H1 (cell line): ENCODE results near the gene RAD9B. TPM values are rescaled to one million over a fixed set of nuclear protein-coding genes. Genes with fewer than 3 reads are reported as not detected.

ENCODE experiments used
- CTCF ChIA-PET: fragments of 300-600 bp; sonication (Branson Sonifier 250); formaldehyde crosslinking; loops from one replicate; lab custom pipeline; 2021; ENCODE audit not compliant: partially characterized antibody; lab: Charles Lee
- POLR2A ChIA-PET: fragments of 300-600 bp; sonication (Branson Sonifier 250); formaldehyde crosslinking; loops from one replicate; lab custom pipeline; 2021; ENCODE audit warnings: inconsistent platforms; ENCODE audit not compliant: partially characterized antibody; lab: Charles Lee
- DNase-seq, 2 experiments: peaks; one replicate each; pipeline versions ENCODE4 v3.0.0 to v3.0.0-alpha.2; 2010 to 2022; ENCODE audit warnings: low spot score in 2 of 2, low read depth in 1 of 2, mixed read lengths in 1 of 2
- FAIRE-seq: peaks from 2 replicates; lab custom pipeline; 2011; peaks lifted over from hg19 to GRCh38; lab: Jason Lieb, UNC
- H2AFZ ChIP-seq: 2 replicates; pipeline ENCODE4 v1.8.1; 2012; ENCODE audit warnings: low read length, inconsistent platforms
- H2AK5ac ChIP-seq: 2 replicates; pipeline ENCODE4 v1.6.1; 2013; ENCODE audit warnings: low read depth, low read length
- H2BK120ac ChIP-seq: replicated peaks from 2 replicates; pipeline ENCODE3; 2013; ENCODE audit warnings: low read depth, low read length, inconsistent platforms
- H2BK12ac ChIP-seq: 2 replicates; pipeline ENCODE4 v1.6.1; 2013; ENCODE audit warnings: low read depth, low read length
- H2BK15ac ChIP-seq: 2 replicates; pipeline ENCODE4 v1.6.1; 2013; ENCODE audit warnings: low read length
- H2BK20ac ChIP-seq: 2 replicates; pipeline ENCODE4 v1.6.1; 2013; ENCODE audit warnings: low read length
- H2BK5ac ChIP-seq: 2 replicates; pipeline ENCODE4 v1.6.1; 2013; ENCODE audit warnings: low read depth, low read length
- H3K14ac ChIP-seq: 2 replicates; pipeline ENCODE4 v1.6.1; 2013; ENCODE audit warnings: inconsistent platforms; ENCODE audit not compliant: insufficient read length
- H3K18ac ChIP-seq: 2 replicates; pipeline ENCODE4 v1.6.1; 2013; ENCODE audit warnings: low read length; ENCODE audit errors: extremely low read depth
- H3K23ac ChIP-seq: 2 replicates; pipeline ENCODE4 v1.6.1; 2013; ENCODE audit warnings: inconsistent platforms; ENCODE audit not compliant: insufficient read length
- H3K23me2 ChIP-seq: 2 replicates; pipeline ENCODE4 v1.6.1; 2013; ENCODE audit warnings: low read depth, low read length
- H3K27ac ChIP-seq: 2 replicates; pipeline ENCODE4 v1.6.1; 2011; ENCODE audit warnings: low read depth, low read length, inconsistent platforms
- H3K27me3 ChIP-seq, 4 experiments: replicated peaks in 1 of 4; 1 replicate in 1 of 4; 2 replicates in 3 of 4; pipeline versions ENCODE4 v1.6.1 to v1.8.1; 2011 to 2013; ENCODE audit warnings: low read length in 3 of 4, mild to moderate bottlenecking in 3 of 4, inconsistent platforms in 2 of 4, mixed read lengths in 2 of 4, moderate library complexity in 1 of 4; ENCODE audit not compliant: control insufficient read depth in 3 of 4, insufficient read depth in 3 of 4; ENCODE audit errors: extremely low read depth in 1 of 4
- H3K36me3 ChIP-seq, 4 experiments: 2 replicates each; pipeline versions ENCODE4 v1.6.1 to v1.8.1; 2011 to 2013; ENCODE audit warnings: mild to moderate bottlenecking in 4 of 4, low read length in 3 of 4, moderate library complexity in 2 of 4, control low read depth in 1 of 4, inconsistent platforms in 1 of 4; ENCODE audit not compliant: insufficient read depth in 4 of 4, control insufficient read depth in 2 of 4
- H3K4ac ChIP-seq: replicated peaks from 2 replicates; pipeline ENCODE3; 2013; ENCODE audit warnings: low read length, low read depth, mixed read lengths, inconsistent platforms; ENCODE audit not compliant: insufficient read length
- H3K4me1 ChIP-seq, 4 experiments: replicated peaks in 1 of 4; 1 replicate in 1 of 4; 2 replicates in 3 of 4; pipeline versions ENCODE4 v1.6.1 to v1.8.1; 2011 to 2013; ENCODE audit warnings: low read length in 3 of 4, inconsistent platforms in 2 of 4, mixed read lengths in 1 of 4; ENCODE audit not compliant: insufficient read depth in 4 of 4, control insufficient read depth in 3 of 4
- H3K4me2 ChIP-seq, 2 experiments: 2 replicates each; pipeline versions ENCODE4 v1.6.1 to v1.8.1; 2011 to 2013; ENCODE audit warnings: low read depth in 2 of 2, low read length in 2 of 2, control low read depth in 1 of 2, inconsistent platforms in 1 of 2, mild to moderate bottlenecking in 1 of 2; ENCODE audit not compliant: insufficient read depth in 1 of 2
- H3K4me3 ChIP-seq, 4 experiments: fragments of 200-600, 300-600 bp in 1 of 4; sonication (generic), shearing (Covaris generic), sonication (Bioruptor Twin) in 1 of 4; 2 replicates each; pipeline versions ENCODE4 v1.5.1 to v1.8.1; 2011 to 2016; ENCODE audit warnings: low read length in 4 of 4, low read depth in 3 of 4, control low read depth in 2 of 4, inconsistent platforms in 2 of 4, mild to moderate bottlenecking in 2 of 4, mixed read lengths in 1 of 4, moderate library complexity in 1 of 4; ENCODE audit not compliant: insufficient read depth in 2 of 4; ENCODE audit errors: extremely low read depth in 1 of 4
- H3K56ac ChIP-seq: replicated peaks from 2 replicates; pipeline ENCODE3; 2013; ENCODE audit warnings: low read depth, mild to moderate bottlenecking, mixed read lengths, low read length, inconsistent platforms; ENCODE audit not compliant: insufficient read length
- H3K79me1 ChIP-seq: 2 replicates; pipeline ENCODE4 v1.6.1; 2013; ENCODE audit warnings: low read depth, low read length, control low read depth
- H3K79me2 ChIP-seq, 2 experiments: 2 replicates each; pipeline versions ENCODE4 v1.6.1 to v1.8.1; 2012 to 2013; ENCODE audit warnings: low read length in 2 of 2, mild to moderate bottlenecking in 2 of 2, inconsistent platforms in 1 of 2; ENCODE audit not compliant: insufficient read depth in 2 of 2, control insufficient read depth in 1 of 2
- H3K9ac ChIP-seq, 4 experiments: replicated peaks in 1 of 4; 1 replicate in 1 of 4; 2 replicates in 3 of 4; pipeline versions ENCODE4 v1.6.1 to v1.8.1; 2011 to 2013; ENCODE audit warnings: low read depth in 3 of 4, low read length in 3 of 4, control low read depth in 2 of 4, mild to moderate bottlenecking in 2 of 4, moderate library complexity in 2 of 4, inconsistent platforms in 1 of 4; ENCODE audit errors: extremely low read depth in 1 of 4
- H3K9me3 ChIP-seq, 2 experiments: 2 replicates each; pipeline versions ENCODE4 v1.6.1 to v1.8.1; 2012 to 2013; ENCODE audit warnings: mild to moderate bottlenecking in 2 of 2, moderate library complexity in 2 of 2, control low read depth in 1 of 2, inconsistent platforms in 1 of 2, low read depth in 1 of 2, low read length in 1 of 2, mixed read lengths in 1 of 2; ENCODE audit not compliant: insufficient read depth in 2 of 2
- H4K20me1 ChIP-seq, 2 experiments: replicated peaks in 1 of 2; 2 replicates each; pipeline versions ENCODE3 to v1.8.1; 2011 to 2013; ENCODE audit warnings: inconsistent platforms in 2 of 2, low read length in 2 of 2, mild to moderate bottlenecking in 1 of 2; ENCODE audit not compliant: insufficient read depth in 2 of 2, control insufficient read depth in 1 of 2
- H4K5ac ChIP-seq: 2 replicates; pipeline ENCODE4 v1.6.1; 2013; ENCODE audit warnings: low read length, low read depth, mixed read lengths, inconsistent platforms; ENCODE audit not compliant: insufficient read length
- H4K8ac ChIP-seq: 2 replicates; pipeline ENCODE4 v1.8.0; 2013; ENCODE audit warnings: mild to moderate bottlenecking, moderate library complexity, low read length, inconsistent platforms; ENCODE audit not compliant: insufficient read depth; ENCODE audit errors: extremely low read depth
- H4K91ac ChIP-seq: replicated peaks from 2 replicates; pipeline ENCODE3; 2013; ENCODE audit warnings: low read length, mixed read lengths, inconsistent platforms; ENCODE audit not compliant: insufficient read length
- CBX8 ChIP-seq: fragments of 300-800, 300-1000 bp; sonication (generic); IDR thresholded peaks from 2 replicates; pipeline ENCODE4 v1.7.1; 2016; ENCODE audit warnings: low read depth, low read length, borderline replicate concordance
- CHD1 ChIP-seq: IDR thresholded peaks from 2 replicates; pipeline ENCODE4 v1.6.1; 2012; ENCODE audit warnings: low read depth, low read length, improper control_type of control experiment
- FOSL1 ChIP-seq: IDR thresholded peaks from 2 replicates; pipeline ENCODE4 v1.6.1; 2011; ENCODE audit warnings: mild to moderate bottlenecking, low read depth, low read length, moderate library complexity; ENCODE audit not compliant: insufficient read depth
- JUN ChIP-seq: IDR thresholded peaks from 2 replicates; pipeline ENCODE4 v1.6.1; 2011; ENCODE audit warnings: low read depth, mild to moderate bottlenecking, improper control_type of control experiment, low read length
- POU5F1 ChIP-seq: IDR thresholded peaks from 2 replicates; pipeline ENCODE4 v1.6.1; 2011; ENCODE audit warnings: low read depth, mild to moderate bottlenecking, low read length, moderate library complexity
- TCF12 ChIP-seq: IDR thresholded peaks from 2 replicates; pipeline ENCODE4 v1.6.1; 2011; ENCODE audit warnings: low read depth, mild to moderate bottlenecking, low read length
- TEAD4 ChIP-seq: IDR thresholded peaks from 2 replicates; pipeline ENCODE4 v1.6.1; 2012; ENCODE audit warnings: low read depth, low read length, inconsistent platforms, mixed read lengths
- YY1 ChIP-seq: IDR thresholded peaks from 2 replicates; pipeline ENCODE4 v1.6.1; 2011; ENCODE audit warnings: low read depth, mild to moderate bottlenecking, low read length
- WGBS, 2 experiments: shearing (Covaris generic) in 1 of 2; methylation state at CpG; one replicate each; pipeline versions ENCODE4 v1.1.6 to v1.1.7; 2013 to 2015; ENCODE audit warnings: low lambda C conversion rate in 2 of 2, mixed read lengths in 2 of 2, inconsistent platforms in 1 of 2, low coverage in 1 of 2, missing lambda C conversion rate in 1 of 2; ENCODE audit not compliant: insufficient replicate concordance in 2 of 2, insufficient coverage in 1 of 2, insufficient read length in 1 of 2; ENCODE audit errors: extremely low coverage in 1 of 2, missing lambda C conversion rate in 1 of 2; 5-methylcytosine and 5-hydroxymethylcytosine counted together
- long read RNA-seq, 2 experiments: library from RNA in 1 of 2; library from capped mRNA in 1 of 2; stranded (forward); transcript quantifications; one replicate each; pipeline ENCODE4 v2.0.0, GENCODE V29; 2021; ENCODE audit warnings: inconsistent platforms in 1 of 2
- polyA minus RNA-seq, 3 experiments: library from RNA; depleted of rRNA, polyadenylated mRNA; stranded (reverse); fragments of >200 nt; gene quantifications; 1 replicate in 2 of 3; 2 replicates in 1 of 3; pipeline ENCODE4 v1.2.3, GENCODE V29; 2011
- polyA plus RNA-seq, 7 experiments: library from polyadenylated mRNA; depleted of rRNA in 3 of 7; stranded (reverse) in 5 of 7; unstranded in 2 of 7; fragments of >200 nt in 5 of 7; fragments of 200-250 nt in 2 of 7; gene quantifications; 1 replicate in 5 of 7; 2 replicates in 1 of 7; 4 replicates in 1 of 7; pipeline versions ENCODE4 v1.2.1 to v1.2.3, GENCODE V29; 2011 to 2013; ENCODE audit warnings: missing spikeins in 2 of 7, mixed read lengths in 2 of 7
- total RNA-seq: library from RNA; stranded (reverse); fragmentation: NEBNext Ultra II Directional; extraction: Animal tissue kit (Norgen Biotek cat#: 25700); gene quantifications from 2 replicates; pipeline ENCODE4 v1.2.1, GENCODE V29; 2021

Gene RAD9B
- total RNA-seq (not detected in 2 replicates), polyA plus RNA-seq (2011; rRNA removed) (0.03 and 0.06 TPM in 2 replicates), polyA minus RNA-seq (2011; rRNA and poly(A)+ RNA removed) (not detected in 2 replicates)
- polyA plus RNA-seq (2011; cell fraction: cytosol; rRNA removed) = 0.10 TPM
- not detected for polyA plus RNA-seq (2011; cell fraction: nucleus; rRNA removed)
- not detected in 4 replicates for polyA plus RNA-seq (2012, experiment 1 of 2)
- polyA plus RNA-seq (2012, experiment 2 of 2) = not detected
- polyA plus RNA-seq (2013, experiment 1 of 2) = 0.08 TPM
- 0.02 TPM for polyA plus RNA-seq (2013, experiment 2 of 2)
- polyA minus RNA-seq (2011; cell fraction: cytosol; rRNA and poly(A)+ RNA removed) = not detected
- not detected for polyA minus RNA-seq (2011; cell fraction: nucleus; rRNA and poly(A)+ RNA removed)
- long read RNA-seq, experiment 1 = 0 reads
- long read RNA-seq, experiment 2 = 0 reads

GRCh38 chr12:110501752-110502738 lies at the start of gene RAD9B, which contains the start of gene VPS29:
RAD9B (plus strand) TSS chr12:110502331; CDS start chr12:110502338, 7 bp downstream.
VPS29 (minus strand) TSS chr12:110502111; CDS start chr12:110502051, 60 bp downstream.
- Histone ChIP-seq H3K4me2 (peak within 1 kb of the TSS; percentile 70 to 82), H3K18ac (peak within 1 kb of the TSS; percentile 72), H3K36me3 (no peaks in the 10 kb centered on the region; a peak in 1 of 8 replicates), H3K27ac (no peak within 1 kb of the TSS), H3K23ac (no peak within 1 kb of the TSS), H3K23me2 (peaks cover 4% of the 10 kb centered on the region; the same call in 1 of the 2 replicates), H4K5ac (peak within 1 kb of the TSS; percentile 31), H2AFZ (peak within 1 kb of the TSS; percentile 85), H3K9me3 (peaks cover 4 to 5% of the 10 kb centered on the region in 2 experiments; a peak in 2 of 4 replicates), H2BK20ac (no peak within 1 kb of the TSS), H4K20me1 (no peaks in the 10 kb centered on the region), H3K56ac (peak within 1 kb of the TSS; percentile 8), H2AK5ac (no peak within 1 kb of the TSS), H2BK5ac (0 out of 2 replicates have a peak within 1 kb of the TSS, but pooled peaks have one; percentile 9), H3K4me1 (no peaks in the 10 kb centered on the region), H3K9ac (peak within 1 kb of the TSS; percentile 52 to 82 (median 67)), H3K79me2 (peaks cover 0 to 19% of the 10 kb centered on the region in 2 experiments; a peak in 2 of 4 replicates), H2BK120ac (no peak within 1 kb of the TSS), H3K27me3 (peaks cover 3 to 13% (median 12%) of the 10 kb centered on the region in 4 experiments), H2BK12ac (peak within 1 kb of the TSS; percentile 93; the same call in 1 of the 2 replicates), H3K4ac (peak within 1 kb of the TSS; percentile 30), H3K14ac (no peak within 1 kb of the TSS), H3K79me1 (no peaks in the 10 kb centered on the region), H3K4me3 (peak within 1 kb of the TSS; percentile 83 to 94 (median 93)), H4K91ac (peak within 1 kb of the TSS; percentile 51), H4K8ac (peak within 1 kb of the TSS; percentile 87; the same call in 1 of the 2 replicates), H2BK15ac (no peak within 1 kb of the TSS)
- DNase-seq (peak; percentile 96 to 99), FAIRE-seq (no peak)
- CTCF ChIA-PET = interaction anchor here (1.6 to 1.8 kb wide), 3 partner anchors 52 to 101 kb away, joined by 4 to 6 read pairs (median 4); partner anchors contain the start of gene ARPC3
- WGBS, 2 experiments = 14% methylated on average over 60 of the region's 61 CpGs; no CpG with 5 or more reads in 1 of the 2 experiments
- POLR2A ChIA-PET = interaction anchor here (0.9 to 2.9 kb wide), 8 partner anchors 9 to 120 kb away, joined by 3 to 29 read pairs (median 4); partner anchors contain the start of genes FAM216A and GPN3
- TF ChIP-seq TEAD4 (peak; percentile 49; the same call in 1 of the 2 replicates), CBX8 (no peak), CHD1 (no peak), POU5F1 (no peak), YY1 (peak; percentile 91), JUN (no peak), FOSL1 (no peak), TCF12 (peak; percentile 67; the same call in 1 of the 2 replicates)
